Measurements from ENCODE around the gene VAMP2.

The VAMP2 gene

DNA sequence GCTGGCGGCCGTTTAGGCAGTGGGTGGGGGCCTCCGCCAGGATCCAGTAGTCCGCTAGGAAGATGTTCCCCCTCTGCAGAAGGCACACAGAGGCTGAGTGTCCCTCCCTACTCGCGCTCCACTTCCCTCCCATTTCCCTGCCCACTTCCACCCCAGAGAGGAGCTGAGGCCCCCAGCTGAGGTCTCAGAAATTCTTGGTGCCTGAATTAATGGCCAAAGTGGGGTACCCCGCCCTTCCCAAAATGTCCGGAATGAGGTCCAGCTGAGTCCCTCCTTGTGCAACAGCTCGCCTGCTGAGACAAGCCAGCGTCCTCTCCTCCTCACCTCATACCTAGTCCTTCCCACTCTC lies 52.3 kb downstream of the VAMP2 start:
- no peaks in the 10 kb centered on the region for H4K20me1 ChIP-seq (ENCODE audit: insufficient read depth, low read length)
- no peaks in the 10 kb centered on the region for H3K79me2 ChIP-seq (ENCODE audit: low read length)
- H3K4me2 ChIP-seq (ENCODE audit: low read length): peak overlapping the region; percentile 100
- no peaks in the 10 kb centered on the region for H3K4me1 ChIP-seq (ENCODE audit: low read length)
- no peak overlapping the region for H3K9ac ChIP-seq (ENCODE audit: low read length)
- no peak for TF ChIP-seq CTCF (IDR thresholded peaks at IDR 0.05; ENCODE audit: low read depth, low read length)
- no peak for TF ChIP-seq EZH2phosphoT487 (IDR thresholded peaks at IDR 0.05; ENCODE audit: low read depth)
- H3K36me3 ChIP-seq (replicated peaks; ENCODE audit: low read depth, low read length): no peaks in the 10 kb centered on the region
- no peaks in the 10 kb centered on the region for H3K9me3 ChIP-seq (ENCODE audit: insufficient read depth, low read length)
- H3K27me3 ChIP-seq (ENCODE audit: low read depth, low read length): peaks cover 18% of the 10 kb centered on the region
- H3K27ac ChIP-seq (ENCODE audit: low read length): no peak overlapping the region
- H2AFZ ChIP-seq (ENCODE audit: low read depth, low read length): no peak overlapping the region
- H3K4me3 ChIP-seq (ENCODE audit: low read length): peak overlapping the region; percentile 92

- H3K27me3 ChIP-seq (ENCODE audit: low read depth, low read length): peaks cover 17% of the 10 kb centered on the region
- H3K36me3 ChIP-seq (replicated peaks; ENCODE audit: low read depth, low read length): no peaks in the 10 kb centered on the region
- H3K79me2 ChIP-seq (ENCODE audit: low read length): no peaks in the 10 kb centered on the region
- no peaks in the 10 kb centered on the region for H4K20me1 ChIP-seq (ENCODE audit: insufficient read depth, low read length)
- peak overlapping the region; percentile 100 for H3K4me2 ChIP-seq (ENCODE audit: low read length)
- TF ChIP-seq EZH2phosphoT487 (IDR thresholded peaks at IDR 0.05; ENCODE audit: low read depth) (no peak), CTCF (IDR thresholded peaks at IDR 0.05; ENCODE audit: low read depth, low read length) (peak; percentile 78)
- peak overlapping the region; percentile 36; the same call in 1 of the 2 replicates for H3K9ac ChIP-seq (ENCODE audit: low read length)
- H3K27ac ChIP-seq (ENCODE audit: low read length): no peak overlapping the region
- H2AFZ ChIP-seq (ENCODE audit: low read depth, low read length): peak overlapping the region; percentile 97
- H3K4me3 ChIP-seq (ENCODE audit: low read length): peak overlapping the region; percentile 92
- no peaks in the 10 kb centered on the region for H3K9me3 ChIP-seq (ENCODE audit: insufficient read depth, low read length)
- H3K4me1 ChIP-seq (ENCODE audit: low read length): no peaks in the 10 kb centered on the region
Measured at GRCh38 chr17:8109661-8110455, 52.9 kb downstream of the VAMP2 start.

All from OCI-LY3 (cell line).